Measurements from ENCODE around the gene BIRC7.

The BIRC7 gene

GRCh38 chr20:63188641-63189321 is 46.9 kb upstream of the BIRC7 start:
- no peak for TF ChIP-seq ARNT (IDR thresholded peaks at IDR 0.05)
- no peak for TF ChIP-seq SP1 (IDR thresholded peaks at IDR 0.05)
- no peak for TF ChIP-seq ZNF384 (IDR thresholded peaks at IDR 0.05)
- no peak for TF ChIP-seq NFRKB (IDR thresholded peaks at IDR 0.05)
- no peak for TF ChIP-seq BHLHE40 (IDR thresholded peaks at IDR 0.05; ENCODE audit: borderline replicate concordance)
- TF ChIP-seq FOXA1 (IDR thresholded peaks at IDR 0.05) = no peak
- TF ChIP-seq SUZ12 (IDR thresholded peaks at IDR 0.05) = no peak
- TF ChIP-seq HDGF (IDR thresholded peaks at IDR 0.05; ENCODE audit: borderline replicate concordance) = no peak
- TF ChIP-seq PKNOX1 (IDR thresholded peaks at IDR 0.05) = no peak
- no peak for TF ChIP-seq CTBP1 (IDR thresholded peaks at IDR 0.05; ENCODE audit: borderline replicate concordance)
- TF ChIP-seq L3MBTL2 (conservative IDR thresholded peaks at IDR 0.05) = no peak
- TF ChIP-seq TARDBP (IDR thresholded peaks at IDR 0.05) = no peak
- TF ChIP-seq FOXK2 (IDR thresholded peaks at IDR 0.05) = no peak
- no peak for TF ChIP-seq LEF1 (IDR thresholded peaks at IDR 0.05; ENCODE audit: borderline replicate concordance)
- TF ChIP-seq ELF4 (IDR thresholded peaks at IDR 0.05) = no peak

GRCh38 chr20:63189322-63189642 is 46.4 kb upstream of the BIRC7 start:
- DNase-seq (ENCODE audit: extremely low spot score) = no peak
- POLR2A ChIA-PET = no interaction called here
- CTCF ChIA-PET = no interaction called here
- TF ChIP-seq L3MBTL2 (conservative IDR thresholded peaks at IDR 0.05) = no peak
- TF ChIP-seq LEF1 (IDR thresholded peaks at IDR 0.05; ENCODE audit: borderline replicate concordance) = no peak
- no peak for TF ChIP-seq TARDBP (IDR thresholded peaks at IDR 0.05)
- TF ChIP-seq ZNF384 (IDR thresholded peaks at IDR 0.05) = no peak
- TF ChIP-seq FOXA1 (IDR thresholded peaks at IDR 0.05) = no peak
- TF ChIP-seq BHLHE40 (IDR thresholded peaks at IDR 0.05; ENCODE audit: borderline replicate concordance) = no peak
- no peak for TF ChIP-seq SUZ12 (IDR thresholded peaks at IDR 0.05)
- TF ChIP-seq SP1 (IDR thresholded peaks at IDR 0.05) = no peak
- no peak for TF ChIP-seq PKNOX1 (IDR thresholded peaks at IDR 0.05)
- TF ChIP-seq FOXM1 (IDR thresholded peaks at IDR 0.05; ENCODE audit: borderline replicate concordance) = no peak
- no peak for TF ChIP-seq ARNT (IDR thresholded peaks at IDR 0.05)
- no peak for TF ChIP-seq CTBP1 (IDR thresholded peaks at IDR 0.05; ENCODE audit: borderline replicate concordance)
- TF ChIP-seq FOXK2 (IDR thresholded peaks at IDR 0.05) = no peak
- no peak for TF ChIP-seq NFRKB (IDR thresholded peaks at IDR 0.05)
- no peak for TF ChIP-seq HDGF (IDR thresholded peaks at IDR 0.05; ENCODE audit: borderline replicate concordance)
- no peak for TF ChIP-seq ELF4 (IDR thresholded peaks at IDR 0.05)

More at GRCh38 chr20:63188641-63189321, 46.9 kb upstream of the BIRC7 start:
- POLR2A ChIA-PET = no interaction called here
- no peak for DNase-seq (ENCODE audit: extremely low spot score)
- CTCF ChIA-PET = no interaction called here

GRCh38 chr20:63189846-63190559 is 45.7 kb upstream of the BIRC7 start:
- ChIA-PET CTCF (no interaction called here), POLR2A (interaction anchor here (1.4 kb wide), 1 partner anchor 10 kb away, joined by 3 read pairs; no protein-coding TSS in a partner anchor)
- no peak for DNase-seq (ENCODE audit: extremely low spot score)
- TF ChIP-seq LEF1 (IDR thresholded peaks at IDR 0.05; ENCODE audit: borderline replicate concordance) (no peak), CTBP1 (IDR thresholded peaks at IDR 0.05; ENCODE audit: borderline replicate concordance) (no peak), TARDBP (IDR thresholded peaks at IDR 0.05) (no peak), L3MBTL2 (conservative IDR thresholded peaks at IDR 0.05) (no peak), PKNOX1 (IDR thresholded peaks at IDR 0.05) (no peak), FOXK2 (IDR thresholded peaks at IDR 0.05) (no peak), FOXM1 (IDR thresholded peaks at IDR 0.05; ENCODE audit: borderline replicate concordance) (no peak), FOXA1 (IDR thresholded peaks at IDR 0.05) (no peak), SP1 (IDR thresholded peaks at IDR 0.05) (no peak), ZNF384 (IDR thresholded peaks at IDR 0.05) (no peak), ARNT (IDR thresholded peaks at IDR 0.05) (no peak), ELF4 (IDR thresholded peaks at IDR 0.05) (no peak), HDGF (IDR thresholded peaks at IDR 0.05; ENCODE audit: borderline replicate concordance) (no peak), SUZ12 (IDR thresholded peaks at IDR 0.05) (no peak), NFRKB (IDR thresholded peaks at IDR 0.05) (no peak)

- CTCF ChIA-PET = no interaction called here
Measured at GRCh38 chr20:63190828-63191227, 44.9 kb upstream of the BIRC7 start.

GRCh38 chr20:63191400-63191799 is 44.3 kb upstream of the BIRC7 start:
- POLR2A ChIA-PET = no interaction called here
- DNase-seq (ENCODE audit: extremely low spot score) = no peak

More at GRCh38 chr20:63190828-63191227, 44.9 kb upstream of the BIRC7 start:
- POLR2A ChIA-PET = interaction anchor here (1.4 kb wide), 1 partner anchor 9 kb away, joined by 3 read pairs; no protein-coding TSS in a partner anchor
- DNase-seq (ENCODE audit: extremely low spot score) = no peak
- TF ChIP-seq FOXK2 (IDR thresholded peaks at IDR 0.05) = no peak
- no peak for TF ChIP-seq SUZ12 (IDR thresholded peaks at IDR 0.05)
- TF ChIP-seq FOXA1 (IDR thresholded peaks at IDR 0.05) = no peak
- no peak for TF ChIP-seq ELF4 (IDR thresholded peaks at IDR 0.05)
- no peak for TF ChIP-seq BHLHE40 (IDR thresholded peaks at IDR 0.05; ENCODE audit: borderline replicate concordance)
- TF ChIP-seq CTBP1 (IDR thresholded peaks at IDR 0.05; ENCODE audit: borderline replicate concordance) = no peak
- TF ChIP-seq ARNT (IDR thresholded peaks at IDR 0.05) = no peak
- TF ChIP-seq TARDBP (IDR thresholded peaks at IDR 0.05) = no peak
- no peak for TF ChIP-seq ZNF384 (IDR thresholded peaks at IDR 0.05)
- no peak for TF ChIP-seq NFRKB (IDR thresholded peaks at IDR 0.05)
- no peak for TF ChIP-seq L3MBTL2 (conservative IDR thresholded peaks at IDR 0.05)
- no peak for TF ChIP-seq FOXM1 (IDR thresholded peaks at IDR 0.05; ENCODE audit: borderline replicate concordance)
- TF ChIP-seq HDGF (IDR thresholded peaks at IDR 0.05; ENCODE audit: borderline replicate concordance) = no peak
- no peak for TF ChIP-seq SP1 (IDR thresholded peaks at IDR 0.05)
- TF ChIP-seq LEF1 (IDR thresholded peaks at IDR 0.05; ENCODE audit: borderline replicate concordance) = no peak

More at GRCh38 chr20:63191400-63191799, 44.3 kb upstream of the BIRC7 start:
- CTCF ChIA-PET = no interaction called here
- no peak for TF ChIP-seq ELF4 (IDR thresholded peaks at IDR 0.05)
- TF ChIP-seq ARNT (IDR thresholded peaks at IDR 0.05) = no peak
- no peak for TF ChIP-seq FOXA1 (IDR thresholded peaks at IDR 0.05)
- no peak for TF ChIP-seq CTBP1 (IDR thresholded peaks at IDR 0.05; ENCODE audit: borderline replicate concordance)
- no peak for TF ChIP-seq SP1 (IDR thresholded peaks at IDR 0.05)
- no peak for TF ChIP-seq PKNOX1 (IDR thresholded peaks at IDR 0.05)
- TF ChIP-seq SUZ12 (IDR thresholded peaks at IDR 0.05) = no peak
- TF ChIP-seq L3MBTL2 (conservative IDR thresholded peaks at IDR 0.05) = no peak
- TF ChIP-seq ZNF384 (IDR thresholded peaks at IDR 0.05) = no peak
- no peak for TF ChIP-seq LEF1 (IDR thresholded peaks at IDR 0.05; ENCODE audit: borderline replicate concordance)
- no peak for TF ChIP-seq NFRKB (IDR thresholded peaks at IDR 0.05)
- no peak for TF ChIP-seq FOXM1 (IDR thresholded peaks at IDR 0.05; ENCODE audit: borderline replicate concordance)
- TF ChIP-seq TARDBP (IDR thresholded peaks at IDR 0.05) = no peak
- TF ChIP-seq BHLHE40 (IDR thresholded peaks at IDR 0.05; ENCODE audit: borderline replicate concordance) = no peak
- no peak for TF ChIP-seq HDGF (IDR thresholded peaks at IDR 0.05; ENCODE audit: borderline replicate concordance)
- TF ChIP-seq FOXK2 (IDR thresholded peaks at IDR 0.05) = no peak

All from HEK293T (cell line).